Mesendoderm (in vitro differentiated cells): ENCODE measurements around the gene TTC17.

Experiments
- DNase-seq: peaks from one replicate; pipeline ENCODE4 v3.0.0; 2013
- H2AK5ac ChIP-seq: 2 replicates; pipeline ENCODE4 v1.6.1; 2013; ENCODE audit warnings: low read length, inconsistent platforms
- H2BK120ac ChIP-seq: 2 replicates; pipeline ENCODE4 v1.6.1; 2013; ENCODE audit warnings: low read depth, mild to moderate bottlenecking, low read length, moderate library complexity, mixed read lengths
- H2BK15ac ChIP-seq: replicated peaks from 2 replicates; pipeline ENCODE4 v1.6.1; 2013; ENCODE audit warnings: low read depth, mild to moderate bottlenecking, moderate library complexity
- H2BK5ac ChIP-seq: 2 replicates; pipeline ENCODE4 v1.6.1; 2013; ENCODE audit warnings: low read length, inconsistent platforms
- H3K18ac ChIP-seq: 2 replicates; pipeline ENCODE4 v1.6.1; 2013; ENCODE audit warnings: mild to moderate bottlenecking, low read length, mixed read lengths
- H3K23ac ChIP-seq: one replicate; pipeline ENCODE4 v1.6.1; 2013; ENCODE audit warnings: low read length
- H3K27ac ChIP-seq: 2 replicates; pipeline ENCODE4 v1.5.1; 2013; ENCODE audit warnings: low read depth, mild to moderate bottlenecking, inconsistent platforms, low read length, moderate library complexity
- H3K27me3 ChIP-seq: 2 replicates; pipeline ENCODE4 v1.6.1; 2013; ENCODE audit warnings: low read length, control low read depth, mild to moderate bottlenecking, inconsistent platforms; ENCODE audit not compliant: insufficient read depth, poor library complexity
- H3K36me3 ChIP-seq: 2 replicates; pipeline ENCODE4 v1.6.1; 2013; ENCODE audit warnings: low read length, inconsistent platforms; ENCODE audit not compliant: control insufficient read depth, insufficient read depth
- H3K4ac ChIP-seq: one replicate; pipeline ENCODE4 v1.6.1; 2013; ENCODE audit warnings: low read depth, mild to moderate bottlenecking, low read length, moderate library complexity
- H3K4me1 ChIP-seq: 2 replicates; pipeline ENCODE4 v1.6.1; 2013; ENCODE audit warnings: low read depth, low read length, inconsistent platforms; ENCODE audit not compliant: control insufficient read depth
- H3K4me2 ChIP-seq: 2 replicates; pipeline ENCODE4 v1.6.1; 2013; ENCODE audit warnings: low read length
- H3K4me3 ChIP-seq: 2 replicates; pipeline ENCODE4 v1.5.1; 2013; ENCODE audit warnings: mild to moderate bottlenecking, low read length
- H3K56ac ChIP-seq: one replicate; pipeline ENCODE4 v1.6.1; 2013; ENCODE audit warnings: low read length
- H3K79me1 ChIP-seq: 2 replicates; pipeline ENCODE4 v1.6.1; 2013; ENCODE audit warnings: low read length, inconsistent platforms
- H3K79me2 ChIP-seq: 2 replicates; pipeline ENCODE4 v1.6.1; 2013; ENCODE audit warnings: mild to moderate bottlenecking, low read length; ENCODE audit not compliant: control insufficient read depth, insufficient read depth
- H3K9ac ChIP-seq: 2 replicates; pipeline ENCODE4 v1.6.1; 2013; ENCODE audit warnings: low read length, inconsistent platforms
- H4K5ac ChIP-seq: one replicate; pipeline ENCODE4 v1.6.1; 2013; ENCODE audit warnings: low read length
- H4K8ac ChIP-seq: one replicate; pipeline ENCODE4 v1.6.1; 2013; ENCODE audit warnings: low read depth, mild to moderate bottlenecking, control low read depth, low read length, moderate library complexity
- WGBS: extraction: QIAGEN DNeasy Blood & Tissue Kit; methylation state at CpG from one replicate; pipeline ENCODE4 v1.1.7; 2013; ENCODE audit warnings: low lambda C conversion rate, missing lambda C conversion rate; ENCODE audit not compliant: insufficient coverage; ENCODE audit errors: extremely low coverage; 5-methylcytosine and 5-hydroxymethylcytosine counted together

TTC17 gene

GRCh38 chr11:43392713-43393112, 34.0 kb downstream of the TTC17 start:
- DNase-seq: no peak
- Histone ChIP-seq H2BK15ac (no peak overlapping the region), H3K4me2 (no peak overlapping the region), H3K4me3 (no peak overlapping the region), H3K9ac (no peak overlapping the region), H2BK5ac (no peak overlapping the region), H3K27me3 (no peaks in the 10 kb centered on the region), H3K4ac (no peak overlapping the region), H3K18ac (no peak overlapping the region), H3K27ac (no peak overlapping the region), H3K36me3 (peaks cover 7% of the 10 kb centered on the region), H3K4me1 (no peaks in the 10 kb centered on the region), H2BK120ac (no peak overlapping the region), H3K79me2 (no peaks in the 10 kb centered on the region), H4K8ac (no peak overlapping the region), H3K56ac (no peak overlapping the region), H3K79me1 (no peaks in the 10 kb centered on the region), H3K23ac (no peak overlapping the region), H2AK5ac (no peak overlapping the region), H4K5ac (no peak overlapping the region)
- no CpG with 5 or more reads among the region's 5 CpGs for WGBS

- no CpG with 5 or more reads among the region's 2 CpGs for WGBS
- H3K79me1 ChIP-seq: no peaks in the 10 kb centered on the region
- H4K5ac ChIP-seq: no peak overlapping the region
- H3K23ac ChIP-seq: no peak overlapping the region
- H3K27ac ChIP-seq: no peak overlapping the region
- no peak overlapping the region for H3K4me2 ChIP-seq
- H2BK5ac ChIP-seq: no peak overlapping the region
- H3K9ac ChIP-seq: no peak overlapping the region
- DNase-seq: no peak
- H3K27me3 ChIP-seq: no peaks in the 10 kb centered on the region
- no peak overlapping the region for H3K4ac ChIP-seq
- no peak overlapping the region for H3K56ac ChIP-seq
- no peak overlapping the region for H4K8ac ChIP-seq
- H3K4me1 ChIP-seq: no peaks in the 10 kb centered on the region
- no peaks in the 10 kb centered on the region for H3K79me2 ChIP-seq
- no peak overlapping the region for H3K18ac ChIP-seq
- H3K36me3 ChIP-seq: peaks cover 7% of the 10 kb centered on the region
- H2AK5ac ChIP-seq: no peak overlapping the region
- H3K4me3 ChIP-seq: no peak overlapping the region
- no peak overlapping the region for H2BK15ac ChIP-seq
- H2BK120ac ChIP-seq: no peak overlapping the region
These were observed 35.1 kb downstream of the TTC17 start for GRCh38 chr11:43393765-43394355.

- peaks cover 7% of the 10 kb centered on the region for H3K36me3 ChIP-seq
- H3K79me1 ChIP-seq: no peaks in the 10 kb centered on the region
- no peak overlapping the region for H3K4me3 ChIP-seq
- no peak overlapping the region for H4K8ac ChIP-seq
- no peak overlapping the region for H2BK120ac ChIP-seq
- H2BK5ac ChIP-seq: no peak overlapping the region
- H3K56ac ChIP-seq: no peak overlapping the region
- no peak overlapping the region for H3K4ac ChIP-seq
- no peaks in the 10 kb centered on the region for H3K4me1 ChIP-seq
- peak; percentile 27 for DNase-seq
- no peak overlapping the region for H3K27ac ChIP-seq
- H3K4me2 ChIP-seq: no peak overlapping the region
- WGBS: no CpG with 5 or more reads among the region's 3 CpGs
- no peak overlapping the region for H2AK5ac ChIP-seq
- H3K79me2 ChIP-seq: no peaks in the 10 kb centered on the region
- no peak overlapping the region for H3K9ac ChIP-seq
- no peak overlapping the region for H3K18ac ChIP-seq
- H3K23ac ChIP-seq: no peak overlapping the region
- no peaks in the 10 kb centered on the region for H3K27me3 ChIP-seq
- no peak overlapping the region for H2BK15ac ChIP-seq
- H4K5ac ChIP-seq: no peak overlapping the region
These were observed 37.9 kb downstream of the TTC17 start for GRCh38 chr11:43396617-43397016.

GRCh38 chr11:43397251-43397650, 38.5 kb downstream of the TTC17 start:
- no peak overlapping the region for H2AK5ac ChIP-seq
- no peaks in the 10 kb centered on the region for H3K4me1 ChIP-seq
- no peak overlapping the region for H3K4me3 ChIP-seq
- H3K56ac ChIP-seq: no peak overlapping the region
- no peak overlapping the region for H2BK5ac ChIP-seq
- no peak overlapping the region for H2BK120ac ChIP-seq
- H3K36me3 ChIP-seq: peaks cover 7% of the 10 kb centered on the region
- H3K27me3 ChIP-seq: no peaks in the 10 kb centered on the region
- DNase-seq: no peak
- H3K23ac ChIP-seq: no peak overlapping the region
- H3K27ac ChIP-seq: no peak overlapping the region
- H3K4ac ChIP-seq: no peak overlapping the region
- no peak overlapping the region for H4K8ac ChIP-seq
- no peak overlapping the region for H3K18ac ChIP-seq
- H3K9ac ChIP-seq: no peak overlapping the region
- H3K4me2 ChIP-seq: no peak overlapping the region
- no peaks in the 10 kb centered on the region for H3K79me1 ChIP-seq
- no CpG with 5 or more reads among the region's 3 CpGs for WGBS
- H2BK15ac ChIP-seq: no peak overlapping the region
- no peaks in the 10 kb centered on the region for H3K79me2 ChIP-seq
- H4K5ac ChIP-seq: no peak overlapping the region

GRCh38 chr11:43399983-43400630, 41.4 kb downstream of the TTC17 start:
- H3K36me3 ChIP-seq: peaks cover 2% of the 10 kb centered on the region
- no peak overlapping the region for H4K5ac ChIP-seq
- H2BK5ac ChIP-seq: no peak overlapping the region
- no peaks in the 10 kb centered on the region for H3K79me1 ChIP-seq
- H2BK15ac ChIP-seq: no peak overlapping the region
- WGBS: no CpG with 5 or more reads among the region's 2 CpGs
- no peak overlapping the region for H3K27ac ChIP-seq
- no peak overlapping the region for H3K4me2 ChIP-seq
- H3K27me3 ChIP-seq: no peaks in the 10 kb centered on the region
- H3K4me3 ChIP-seq: no peak overlapping the region
- H3K79me2 ChIP-seq: no peaks in the 10 kb centered on the region
- no peak overlapping the region for H3K9ac ChIP-seq
- no peak overlapping the region for H2BK120ac ChIP-seq
- H3K56ac ChIP-seq: no peak overlapping the region
- DNase-seq: peak; percentile 11
- H2AK5ac ChIP-seq: no peak overlapping the region
- no peak overlapping the region for H3K4ac ChIP-seq
- H3K18ac ChIP-seq: no peak overlapping the region
- H3K23ac ChIP-seq: no peak overlapping the region
- H3K4me1 ChIP-seq: no peaks in the 10 kb centered on the region
- H4K8ac ChIP-seq: no peak overlapping the region

- H3K4me2 ChIP-seq: no peak overlapping the region
- no peak overlapping the region for H3K4ac ChIP-seq
- H2BK15ac ChIP-seq: no peak overlapping the region
- no peaks in the 10 kb centered on the region for H3K79me2 ChIP-seq
- H3K56ac ChIP-seq: no peak overlapping the region
- no peak overlapping the region for H4K5ac ChIP-seq
- H3K4me3 ChIP-seq: no peak overlapping the region
- no CpG with 5 or more reads among the region's 6 CpGs for WGBS
- H3K23ac ChIP-seq: no peak overlapping the region
- no peak overlapping the region for H3K27ac ChIP-seq
- no peaks in the 10 kb centered on the region for H3K4me1 ChIP-seq
- no peak overlapping the region for H4K8ac ChIP-seq
- H2AK5ac ChIP-seq: no peak overlapping the region
- H2BK5ac ChIP-seq: no peak overlapping the region
- peaks cover 2% of the 10 kb centered on the region for H3K36me3 ChIP-seq
- H3K27me3 ChIP-seq: no peaks in the 10 kb centered on the region
- H2BK120ac ChIP-seq: no peak overlapping the region
- H3K9ac ChIP-seq: no peak overlapping the region
- H3K79me1 ChIP-seq: no peaks in the 10 kb centered on the region
- no peak overlapping the region for H3K18ac ChIP-seq
- no peak for DNase-seq
These were observed 42.5 kb downstream of the TTC17 start for GRCh38 chr11:43401252-43401651.
